ENCODE data around the gene DLG2. TPM values are rescaled to one million over a fixed set of nuclear protein-coding genes. Genes with fewer than 3 reads are reported as not detected.

DLG2 gene
- total and polyA plus RNA-seq, 4 experiments from 2014 or later, result 0.78 to 2.7 (median 1.9) TPM

DNA sequence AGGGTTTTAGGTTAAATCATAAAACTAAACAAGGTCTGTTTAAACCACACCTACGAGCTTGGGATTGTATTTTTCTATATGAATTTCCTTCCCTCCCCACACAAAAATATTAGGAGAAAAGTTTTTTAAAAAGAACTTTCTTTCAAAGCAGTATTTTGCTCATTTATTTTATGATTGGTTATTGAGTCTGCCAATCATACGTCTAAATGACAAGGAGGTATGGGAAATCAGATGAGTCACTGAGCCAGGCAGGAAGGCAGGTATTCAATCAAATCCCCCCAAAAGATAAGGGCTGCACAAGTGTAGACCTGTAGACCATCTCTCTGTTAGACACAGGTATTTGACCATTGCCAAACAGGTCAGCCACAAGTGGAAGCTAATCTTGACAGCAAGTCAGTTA, 1900.8 kb downstream of the DLG2 start:
- H3K9me3 ChIP-seq (ENCODE audit: control insufficient read depth in 1 of 2, low read length in 2 of 2), result no peaks in the 10 kb centered on the region
- no peaks in the 10 kb centered on the region for H3K36me3 ChIP-seq (ENCODE audit: insufficient read depth, low read length)
- peaks cover 6 to 9% (median 7%) of the 10 kb centered on the region in 4 donors for H3K4me1 Mint-ChIP-seq
- no peaks in the 10 kb centered on the region for H3K4me1 ChIP-seq (ENCODE audit: insufficient read depth, low read length)
- H3K4me3 Mint-ChIP-seq, result no peak overlapping the region
- H3K27ac Mint-ChIP-seq, result no peak overlapping the region
- ChIA-PET CTCF (ENCODE audit: partially characterized antibody) (interaction anchor here (1.2 kb wide), 1 partner anchor 859 kb away, joined by 3 read pairs; no protein-coding TSS in a partner anchor), POLR2A (ENCODE audit: partially characterized antibody) (no interaction called here)
- no peak overlapping the region for H3K4me3 ChIP-seq (ENCODE audit: low read length in 2 of 2)
- H3K27me3 Mint-ChIP-seq, result peaks cover 0 to 4% of the 10 kb centered on the region in 2 donors
- no peaks in the 10 kb centered on the region for H3K36me3 Mint-ChIP-seq
- no peak overlapping the region for H3K27ac ChIP-seq (ENCODE audit: low read depth, low read length)
- DNase-seq, result no peak
- no peaks in the 10 kb centered on the region for H3K27me3 ChIP-seq (ENCODE audit: insufficient read depth, low read length)
- intact Hi-C loops (cut with micrococcal nuclease), result no loop called here
- no peaks in the 10 kb centered on the region for H3K9me3 Mint-ChIP-seq

DNA sequence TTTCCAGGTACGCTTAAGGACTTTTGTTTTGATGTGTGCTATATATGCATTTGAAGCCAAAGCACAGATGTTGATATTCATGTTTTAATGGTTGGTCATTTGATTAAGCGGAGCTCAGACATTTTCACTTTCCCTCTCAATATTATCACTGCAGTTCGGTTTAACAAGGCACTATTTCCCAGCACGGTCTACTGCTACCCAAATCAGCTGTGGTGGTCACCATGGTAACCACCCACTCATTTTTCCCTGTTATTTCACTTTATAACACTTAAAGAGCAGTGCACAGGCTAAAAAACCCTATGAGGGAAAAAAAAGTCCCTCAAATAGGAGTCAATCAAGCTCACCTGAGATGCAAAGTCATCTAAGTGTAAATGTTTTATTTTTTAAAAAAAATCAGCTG, 1901.4 kb downstream of the DLG2 start:
- DNase-seq, result no peak
- H3K4me3 Mint-ChIP-seq, result no peak overlapping the region
- intact Hi-C loops (cut with micrococcal nuclease), result no loop called here
- CTCF ChIA-PET (ENCODE audit: partially characterized antibody), result interaction anchor here (1.2 kb wide), 1 partner anchor 859 kb away, joined by 3 read pairs; no protein-coding TSS in a partner anchor
- peaks cover 2 to 4% of the 10 kb centered on the region in 2 donors for H3K27me3 Mint-ChIP-seq
- Histone ChIP-seq H3K27me3 (ENCODE audit: insufficient read depth, low read length) (no peaks in the 10 kb centered on the region), H3K27ac (ENCODE audit: low read depth, low read length) (no peak overlapping the region), H3K4me3 (ENCODE audit: low read length in 2 of 2) (no peak overlapping the region), H3K9me3 (ENCODE audit: control insufficient read depth in 1 of 2, low read length in 2 of 2) (no peaks in the 10 kb centered on the region), H3K36me3 (ENCODE audit: insufficient read depth, low read length) (no peaks in the 10 kb centered on the region), H3K4me1 (ENCODE audit: insufficient read depth, low read length) (no peaks in the 10 kb centered on the region)
- no peak overlapping the region for H3K27ac Mint-ChIP-seq
- H3K36me3 Mint-ChIP-seq, result no peaks in the 10 kb centered on the region
- no peaks in the 10 kb centered on the region for H3K9me3 Mint-ChIP-seq
- POLR2A ChIA-PET (ENCODE audit: partially characterized antibody), result no interaction called here
- peaks cover 6 to 9% (median 7%) of the 10 kb centered on the region in 4 donors for H3K4me1 Mint-ChIP-seq

DNA sequence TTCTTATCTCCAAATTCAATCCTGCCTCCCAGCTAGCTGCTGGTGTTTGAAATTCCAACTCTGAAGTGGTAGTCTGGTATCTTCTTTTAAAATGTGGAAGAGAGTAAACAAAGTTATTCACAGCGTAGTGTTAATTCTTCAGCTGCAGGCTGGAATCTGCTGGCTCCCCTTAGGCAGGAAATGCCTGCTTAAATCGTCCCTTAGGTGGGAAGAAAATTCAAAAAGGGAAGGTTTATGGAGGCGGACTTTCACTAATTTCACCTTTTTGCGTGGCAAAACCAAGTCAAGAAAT, 1901.9 kb downstream of the DLG2 start:
- POLR2A ChIA-PET (ENCODE audit: partially characterized antibody), result no interaction called here
- CTCF ChIA-PET (ENCODE audit: partially characterized antibody), result interaction anchor here (1.2 kb wide), 1 partner anchor 858 kb away, joined by 3 read pairs; no protein-coding TSS in a partner anchor
- no peak overlapping the region for H3K4me3 ChIP-seq (ENCODE audit: low read length in 2 of 2)
- no peaks in the 10 kb centered on the region for H3K4me1 ChIP-seq (ENCODE audit: insufficient read depth, low read length)
- no peaks in the 10 kb centered on the region for H3K27me3 ChIP-seq (ENCODE audit: insufficient read depth, low read length)
- Mint-ChIP-seq H3K4me3 (peak overlapping the region in 2 of 8 donors; percentile 83 to 87), H3K4me1 (peaks cover 6 to 9% (median 7%) of the 10 kb centered on the region in 4 donors), H3K27ac (peak overlapping the region in 1 of 7 donors; percentile 10), H3K27me3 (peaks cover 2 to 4% of the 10 kb centered on the region in 2 donors), H3K36me3 (no peaks in the 10 kb centered on the region), H3K9me3 (no peaks in the 10 kb centered on the region)
- intact Hi-C loops (cut with micrococcal nuclease), result no loop called here
- no peak overlapping the region for H3K27ac ChIP-seq (ENCODE audit: low read depth, low read length)
- no peak for DNase-seq
- no peaks in the 10 kb centered on the region for H3K36me3 ChIP-seq (ENCODE audit: insufficient read depth, low read length)
- no peaks in the 10 kb centered on the region for H3K9me3 ChIP-seq (ENCODE audit: control insufficient read depth in 1 of 2, low read length in 2 of 2)

DNA sequence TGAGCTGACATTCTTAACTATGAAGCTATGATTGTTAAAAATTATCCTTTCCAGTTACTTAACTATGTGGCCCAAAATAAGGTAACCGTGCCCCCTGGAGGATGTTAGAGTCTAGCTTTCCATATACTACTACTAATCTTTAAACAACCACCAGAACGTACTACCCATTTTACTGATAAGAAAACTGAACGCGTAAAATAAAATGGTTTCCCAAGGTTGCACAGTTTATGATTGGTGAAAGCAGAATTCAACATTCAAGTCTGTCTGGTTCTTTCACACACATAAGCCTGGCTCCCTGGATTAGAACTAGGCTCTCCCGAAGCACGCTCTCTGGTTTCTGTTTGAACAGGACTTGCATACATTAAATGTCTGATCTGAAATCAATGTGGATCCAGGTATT, 1903.1 kb downstream of the DLG2 start:
- no peaks in the 10 kb centered on the region for H3K4me1 ChIP-seq (ENCODE audit: insufficient read depth, low read length)
- H3K27ac ChIP-seq (ENCODE audit: low read depth, low read length), result no peak overlapping the region
- intact Hi-C loops (cut with micrococcal nuclease), result loop anchor here (5.0 kb wide), 2 partner anchors 857 to 1007 kb away; no protein-coding TSS in a partner anchor
- CTCF ChIA-PET (ENCODE audit: partially characterized antibody), result interaction anchor here (0.7 to 2.1 kb wide), 4 partner anchors 9 to 1003 kb away, joined by 3 to 5 read pairs (median 3); no protein-coding TSS in a partner anchor
- POLR2A ChIA-PET (ENCODE audit: partially characterized antibody), result no interaction called here
- H3K9me3 Mint-ChIP-seq, result no peaks in the 10 kb centered on the region
- peaks cover 6 to 9% (median 7%) of the 10 kb centered on the region in 4 donors for H3K4me1 Mint-ChIP-seq
- no peaks in the 10 kb centered on the region for H3K36me3 Mint-ChIP-seq
- H3K4me3 Mint-ChIP-seq, result peak overlapping the region; percentile 40 to 87 (median 68)
- no peak overlapping the region for H3K27ac Mint-ChIP-seq
- H3K4me3 ChIP-seq (ENCODE audit: low read length in 2 of 2), result no peak overlapping the region
- no peaks in the 10 kb centered on the region for H3K36me3 ChIP-seq (ENCODE audit: insufficient read depth, low read length)
- peak in 3 of 5 donors; percentile 3 to 9 (median 4) for DNase-seq
- H3K27me3 ChIP-seq (ENCODE audit: insufficient read depth, low read length), result no peaks in the 10 kb centered on the region
- H3K9me3 ChIP-seq (ENCODE audit: control insufficient read depth in 1 of 2, low read length in 2 of 2), result no peaks in the 10 kb centered on the region
- peaks cover 2 to 4% of the 10 kb centered on the region in 2 donors for H3K27me3 Mint-ChIP-seq

DNA sequence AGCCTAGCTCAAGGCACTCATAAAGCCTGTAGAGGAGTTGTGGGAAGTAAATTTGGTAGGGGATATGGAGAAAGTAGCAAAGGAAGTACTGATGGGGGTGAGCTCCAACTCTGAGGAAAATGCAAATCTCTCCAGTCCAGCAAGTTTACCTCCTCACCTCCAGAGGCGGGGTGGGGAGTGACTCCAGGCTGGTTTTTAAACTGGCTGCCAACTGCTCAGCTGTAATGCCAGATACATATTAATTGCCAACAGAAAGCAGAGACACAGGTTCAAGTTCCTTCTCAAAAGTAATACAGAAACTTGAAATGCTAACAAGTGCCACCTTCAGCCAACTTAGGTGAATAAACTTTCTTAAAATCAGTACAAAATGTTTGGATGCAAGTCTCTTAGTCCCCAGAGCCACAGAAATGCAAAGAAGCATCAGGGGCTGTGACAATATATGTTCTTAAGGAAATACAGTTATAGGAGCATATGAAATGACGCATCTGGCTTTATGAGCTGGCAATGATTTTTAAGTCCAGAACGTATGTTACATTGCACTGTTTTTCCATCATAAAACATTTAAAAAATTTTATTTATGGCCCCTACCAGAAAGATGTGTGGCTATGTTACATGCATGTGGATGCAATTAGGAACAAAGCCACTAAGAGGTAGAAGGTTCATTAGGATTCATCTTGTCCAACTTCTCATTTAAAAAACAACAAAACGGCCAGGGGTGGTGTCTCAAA, 1904.6 kb downstream of the DLG2 start:
- no peak for DNase-seq
- Mint-ChIP-seq H3K4me3 (no peak overlapping the region), H3K27ac (no peak overlapping the region), H3K4me1 (peaks cover 6 to 9% (median 7%) of the 10 kb centered on the region in 4 donors), H3K36me3 (no peaks in the 10 kb centered on the region), H3K9me3 (no peaks in the 10 kb centered on the region), H3K27me3 (peaks cover 2 to 4% of the 10 kb centered on the region in 2 donors)
- intact Hi-C loops (cut with micrococcal nuclease), result loop anchor here (5.0 kb wide), 2 partner anchors 855 to 1005 kb away; no protein-coding TSS in a partner anchor
- CTCF ChIA-PET (ENCODE audit: partially characterized antibody), result interaction anchor here (2.1 kb wide), 1 partner anchor 10 kb away, joined by 5 read pairs; no protein-coding TSS in a partner anchor
- POLR2A ChIA-PET (ENCODE audit: partially characterized antibody), result no interaction called here
- no peaks in the 10 kb centered on the region for H3K36me3 ChIP-seq (ENCODE audit: insufficient read depth, low read length)
- H3K9me3 ChIP-seq (ENCODE audit: control insufficient read depth in 1 of 2, low read length in 2 of 2), result no peaks in the 10 kb centered on the region
- H3K27me3 ChIP-seq (ENCODE audit: insufficient read depth, low read length), result no peaks in the 10 kb centered on the region
- H3K4me1 ChIP-seq (ENCODE audit: insufficient read depth, low read length), result no peaks in the 10 kb centered on the region
- no peak overlapping the region for H3K4me3 ChIP-seq (ENCODE audit: low read length in 2 of 2)
- no peak overlapping the region for H3K27ac ChIP-seq (ENCODE audit: low read depth, low read length)

DNA sequence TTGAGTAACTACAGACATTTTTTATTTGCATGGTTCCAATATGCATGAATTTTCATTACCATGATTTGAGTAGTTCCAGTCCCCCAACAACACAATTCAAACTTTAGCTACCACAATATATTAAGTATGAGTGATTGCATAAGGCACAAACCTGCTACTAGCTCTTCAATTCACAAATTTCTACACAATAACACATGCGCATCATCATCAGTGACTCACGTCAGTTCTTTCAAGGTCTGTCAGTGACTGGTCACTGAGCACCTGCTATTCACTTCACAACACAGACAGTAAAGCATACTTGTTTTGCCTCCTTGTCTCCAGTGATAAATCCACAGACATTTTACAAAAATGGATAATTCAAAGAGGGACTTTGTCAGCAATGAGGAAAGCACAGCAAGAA, 1905.9 kb downstream of the DLG2 start:
- Histone ChIP-seq H3K27me3 (ENCODE audit: insufficient read depth, low read length) (no peaks in the 10 kb centered on the region), H3K4me1 (ENCODE audit: insufficient read depth, low read length) (no peaks in the 10 kb centered on the region), H3K27ac (ENCODE audit: low read depth, low read length) (no peak overlapping the region), H3K4me3 (ENCODE audit: low read length in 2 of 2) (no peak overlapping the region), H3K9me3 (ENCODE audit: control insufficient read depth in 1 of 2, low read length in 2 of 2) (no peaks in the 10 kb centered on the region), H3K36me3 (ENCODE audit: insufficient read depth, low read length) (no peaks in the 10 kb centered on the region)
- Mint-ChIP-seq H3K9me3 (no peaks in the 10 kb centered on the region), H3K36me3 (no peaks in the 10 kb centered on the region), H3K4me1 (peaks cover 6 to 9% (median 7%) of the 10 kb centered on the region in 4 donors), H3K27ac (no peak overlapping the region), H3K4me3 (no peak overlapping the region), H3K27me3 (peaks cover 2 to 6% of the 10 kb centered on the region in 2 donors)
- ChIA-PET POLR2A (ENCODE audit: partially characterized antibody) (no interaction called here), CTCF (ENCODE audit: partially characterized antibody) (interaction anchor here (1.5 kb wide), 1 partner anchor 8 kb away, joined by 4 read pairs; no protein-coding TSS in a partner anchor)
- DNase-seq, result no peak
- intact Hi-C loops (cut with micrococcal nuclease), result loop anchor here (5.0 kb wide), 2 partner anchors 854 to 1004 kb away; no protein-coding TSS in a partner anchor

DNA sequence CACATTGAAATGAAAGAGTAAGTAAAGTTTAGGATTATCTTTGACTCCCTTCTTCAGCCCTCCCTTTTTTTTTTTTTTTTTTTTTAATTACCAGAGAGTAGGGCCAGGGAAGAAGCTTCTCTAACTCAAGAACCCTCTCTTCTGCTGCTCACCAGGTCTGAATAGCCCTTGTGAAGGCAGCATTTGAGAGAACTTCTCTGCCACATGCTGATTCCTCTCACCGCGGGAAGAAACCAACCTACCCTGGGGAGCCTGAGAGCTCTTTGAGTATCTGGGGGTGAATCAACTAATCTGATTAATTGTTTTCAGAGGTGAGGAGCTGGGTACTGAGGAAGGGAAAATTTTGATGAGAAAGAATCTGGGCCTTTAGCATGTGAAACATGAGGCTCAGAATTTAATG, 1906.5 kb downstream of the DLG2 start:
- H3K9me3 Mint-ChIP-seq, result no peaks in the 10 kb centered on the region
- Histone ChIP-seq H3K27ac (ENCODE audit: low read depth, low read length) (no peak overlapping the region), H3K36me3 (ENCODE audit: insufficient read depth, low read length) (no peaks in the 10 kb centered on the region), H3K27me3 (ENCODE audit: insufficient read depth, low read length) (no peaks in the 10 kb centered on the region), H3K9me3 (ENCODE audit: control insufficient read depth in 1 of 2, low read length in 2 of 2) (no peaks in the 10 kb centered on the region), H3K4me3 (ENCODE audit: low read length in 2 of 2) (no peak overlapping the region), H3K4me1 (ENCODE audit: insufficient read depth, low read length) (no peaks in the 10 kb centered on the region)
- H3K4me3 Mint-ChIP-seq, result no peak overlapping the region
- H3K36me3 Mint-ChIP-seq, result no peaks in the 10 kb centered on the region
- no peak for DNase-seq
- ChIA-PET CTCF (ENCODE audit: partially characterized antibody) (interaction anchor here (1.5 kb wide), 1 partner anchor 9 kb away, joined by 4 read pairs; no protein-coding TSS in a partner anchor), POLR2A (ENCODE audit: partially characterized antibody) (no interaction called here)
- H3K4me1 Mint-ChIP-seq, result peaks cover 6 to 9% (median 7%) of the 10 kb centered on the region in 4 donors
- intact Hi-C loops (cut with micrococcal nuclease), result loop anchor here (5.0 kb wide), 2 partner anchors 853 to 1003 kb away; no protein-coding TSS in a partner anchor
- peaks cover 2 to 6% of the 10 kb centered on the region in 2 donors for H3K27me3 Mint-ChIP-seq
- no peak overlapping the region for H3K27ac Mint-ChIP-seq

Data from CD4-positive, alpha-beta memory T cell (primary cell).